Measurements from ENCODE around the gene PRMT9.

- no peak for TF ChIP-seq MXI1 (IDR thresholded peaks at IDR 0.05; ENCODE audit: borderline replicate concordance, low read depth, low read length)
- no peak for TF ChIP-seq JUN (CRISPR knock-in tag; IDR thresholded peaks at IDR 0.05)
- TF ChIP-seq MAX (IDR thresholded peaks at IDR 0.05): no peak
- no peak for TF ChIP-seq ZNF460 (CRISPR knock-in tag; IDR thresholded peaks at IDR 0.05; ENCODE audit: borderline replicate concordance)
- TF ChIP-seq CTCF (CRISPR knock-in tag; IDR thresholded peaks at IDR 0.05): no peak
- TF ChIP-seq NR3C1 (CRISPR knock-in tag; IDR thresholded peaks at IDR 0.05): no peak
Measured at GRCh38 chr4:147640331-147640730, 43.6 kb downstream of the PRMT9 start.

All from HepG2 (cell line).